ENCODE measurements around the gene RPL13.
"Not testable (repeated sequence)": the region's sequence is repeated elsewhere in the genome, so short reads cannot be mapped to it uniquely, and the experiment has no call there.

RPL13 gene

DNA sequence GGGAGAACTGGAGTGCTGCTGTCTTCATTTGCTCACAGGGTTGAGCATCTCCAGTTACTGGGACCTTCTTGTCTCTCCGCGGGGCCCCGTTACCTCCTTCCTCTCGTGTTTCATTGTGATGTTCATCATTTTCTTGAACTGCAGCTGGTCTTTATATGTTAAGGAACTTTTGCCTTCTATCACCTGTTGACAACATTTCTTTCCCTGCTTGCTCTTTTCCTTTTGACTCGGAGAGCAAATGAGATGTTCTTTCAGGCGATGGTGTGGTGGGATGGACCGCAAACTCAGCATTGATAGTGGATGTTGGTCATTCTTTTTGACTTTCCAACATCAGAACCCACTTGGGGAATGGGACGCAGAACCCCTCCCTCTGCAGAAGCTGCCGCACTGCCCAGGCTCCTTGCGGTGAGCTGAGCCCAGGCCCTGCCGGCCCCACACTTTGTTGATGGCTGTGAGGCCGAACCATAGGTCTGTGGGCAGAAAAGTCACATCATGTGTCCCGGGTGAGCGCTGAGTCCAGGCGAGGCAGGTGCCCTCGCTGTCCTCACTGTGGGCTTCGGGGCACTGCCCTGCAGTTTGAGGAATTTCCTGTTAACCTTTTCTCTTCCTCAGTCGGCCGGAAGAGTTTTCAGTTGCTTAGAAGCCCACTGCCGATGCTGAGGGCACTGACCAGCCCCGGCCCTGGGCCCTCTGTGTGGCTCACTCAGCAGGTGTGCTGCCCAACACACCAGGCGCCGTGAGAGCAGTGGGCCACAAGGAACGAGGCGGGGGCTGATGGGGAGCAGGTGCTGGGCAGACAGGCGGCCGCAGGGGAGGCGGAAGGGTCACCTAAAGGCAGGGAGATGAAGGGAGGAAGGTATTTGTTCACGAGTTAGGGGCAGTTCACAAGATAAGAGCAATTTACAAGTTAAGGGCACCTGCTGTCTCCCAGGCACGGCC, 7.4 kb downstream of the RPL13 start:
- DNase-seq (ENCODE audit: low read depth in 2 of 2) = no peak
- H3K4me3 ChIP-seq (replicated peaks in 1 of 2; ENCODE audit: low read depth in 2 of 2, low read length in 2 of 2) = no peak overlapping the region
- TF ChIP-seq CTCF (IDR thresholded peaks at IDR 0.05; ENCODE audit: low read depth, low read length) = no peak

DNA sequence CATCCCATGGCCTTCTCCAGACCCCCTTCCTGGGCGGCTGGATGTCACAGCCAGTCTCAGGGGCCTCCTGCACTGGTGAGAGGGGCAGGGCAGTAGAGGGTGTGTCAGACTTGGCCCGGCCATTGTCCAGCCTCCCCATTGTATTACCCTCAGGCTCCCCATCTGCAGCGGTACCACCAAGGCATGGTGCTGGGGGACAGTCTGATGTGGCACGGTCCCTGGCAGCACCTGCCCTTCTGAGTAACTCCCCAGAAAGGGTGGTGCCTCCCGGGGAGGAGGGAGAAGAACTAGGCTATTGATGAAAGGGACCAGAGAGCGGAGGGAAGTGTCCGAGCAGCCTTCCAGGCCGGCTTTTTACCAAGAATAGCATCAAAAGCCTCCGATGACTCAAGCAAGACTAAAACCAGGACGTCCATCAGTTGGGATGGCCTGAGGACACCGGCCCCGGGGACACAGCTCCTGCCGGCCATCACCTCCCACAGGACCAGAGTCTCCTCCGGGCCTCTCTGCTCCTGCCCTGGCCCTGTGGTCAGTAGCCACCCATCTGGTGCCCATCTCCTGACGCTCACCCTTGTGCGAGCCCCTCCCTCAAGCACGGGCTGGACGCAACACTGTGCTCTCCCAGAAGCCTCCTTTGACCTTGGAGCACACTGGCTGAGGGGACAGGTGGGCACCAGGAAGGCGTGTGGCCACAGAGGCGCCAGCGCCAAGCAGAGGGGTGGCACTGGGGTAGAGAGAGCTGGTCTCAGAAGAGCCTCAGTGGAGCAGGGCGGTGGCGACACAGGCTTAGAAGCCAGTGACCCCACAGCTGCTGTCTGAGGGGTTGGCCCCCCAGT, 9.2 kb downstream of the RPL13 start:
- no peak for TF ChIP-seq CTCF (IDR thresholded peaks at IDR 0.05; ENCODE audit: low read depth, low read length)
- H3K4me3 ChIP-seq (replicated peaks in 1 of 2; ENCODE audit: low read depth in 2 of 2, low read length in 2 of 2) = no peak overlapping the region
- DNase-seq (ENCODE audit: low read depth in 2 of 2) = no peak

GRCh38 chr16:89570342-89570923, 10.0 kb downstream of the RPL13 start:
- TF ChIP-seq CTCF (IDR thresholded peaks at IDR 0.05; ENCODE audit: low read depth, low read length) = no peak
- DNase-seq (ENCODE audit: low read depth in 2 of 2) = no peak
- H3K4me3 ChIP-seq (replicated peaks in 1 of 2; ENCODE audit: low read depth in 2 of 2, low read length in 2 of 2) = no peak overlapping the region

GRCh38 chr16:89570983-89571598, 10.6 kb downstream of the RPL13 start:
- DNase-seq (ENCODE audit: low read depth in 2 of 2); H3K4me3 ChIP-seq (replicated peaks in 1 of 2; ENCODE audit: low read depth in 2 of 2, low read length in 2 of 2): not testable (repeated sequence)

DNA sequence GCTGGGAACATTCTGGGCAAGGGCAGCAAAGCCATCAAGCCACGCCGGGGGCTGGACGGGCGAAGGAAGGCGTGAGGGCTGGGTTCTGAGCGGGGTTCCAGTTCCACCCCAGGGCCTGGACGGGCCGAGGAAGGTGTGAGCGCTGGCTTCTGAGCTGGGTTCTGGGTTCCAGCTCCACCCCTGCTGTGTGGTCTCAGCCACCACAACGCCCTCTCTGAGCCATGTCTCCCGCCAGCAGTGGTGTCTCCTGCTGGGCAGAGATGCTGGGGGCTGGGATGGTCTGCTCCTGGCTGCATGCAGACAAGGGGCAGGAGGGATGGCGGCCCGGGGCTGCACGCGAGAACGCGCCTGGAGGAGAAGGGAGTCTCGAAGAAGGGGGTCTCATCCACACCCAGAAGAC, 11.2 kb downstream of the RPL13 start:
- DNase-seq (ENCODE audit: low read depth in 2 of 2) = no peak
- TF ChIP-seq CTCF (IDR thresholded peaks at IDR 0.05; ENCODE audit: low read depth, low read length) = no peak
- no peak overlapping the region for H3K4me3 ChIP-seq (replicated peaks in 1 of 2; ENCODE audit: low read depth in 2 of 2, low read length in 2 of 2)

GRCh38 chr16:89572073-89572484, 11.6 kb downstream of the RPL13 start:
- no peak for DNase-seq (ENCODE audit: low read depth in 2 of 2)
- no peak for TF ChIP-seq CTCF (IDR thresholded peaks at IDR 0.05; ENCODE audit: low read depth, low read length)
- no peak overlapping the region for H3K4me3 ChIP-seq (replicated peaks in 1 of 2; ENCODE audit: low read depth in 2 of 2, low read length in 2 of 2)

All from cardiac fibroblast (primary cell).